ENCODE data around the gene DIP2A. TPM values are rescaled to one million over a fixed set of nuclear protein-coding genes. Genes with fewer than 3 reads are reported as not detected.

The DIP2A gene
- total and polyA plus RNA-seq, 2 experiments from 2014 or later = 18.5 to 36.3 TPM

- 0 out of 2 replicates have a peak, but pooled peaks cover 3% of the 10 kb centered on the region for H3K9me2 ChIP-seq (ENCODE audit: insufficient read depth)
- H3K4me3 ChIP-seq = no peak overlapping the region
- peaks cover 9% of the 10 kb centered on the region; the same call in 2 of the 3 replicates for H3K4me1 Mint-ChIP-seq
- no peaks in the 10 kb centered on the region for H3K36me3 Mint-ChIP-seq (ENCODE audit: low read depth)
- DNase-seq (ENCODE audit: low spot score) (no peak), ATAC-seq (no peak)
- H4K20me1 ChIP-seq (replicated peaks; ENCODE audit: insufficient read depth) = no peaks in the 10 kb centered on the region
- no peak overlapping the region for H3K27ac Mint-ChIP-seq
- no peaks in the 10 kb centered on the region for H3K79me2 ChIP-seq (replicated peaks; ENCODE audit: insufficient read depth)
- no peak overlapping the region for H2AFZ ChIP-seq
- H3K27me3 ChIP-seq (ENCODE audit: insufficient read depth) = no peaks in the 10 kb centered on the region
- H3K27me3 Mint-ChIP-seq (ENCODE audit: insufficient read depth, low read depth, poor library complexity) = peaks cover 5% of the 10 kb centered on the region
- H3K4me3 Mint-ChIP-seq = no peak overlapping the region
- TF ChIP-seq ZNF462 (CRISPR knock-in tag; IDR thresholded peaks at IDR 0.05) = no peak
- TF ChIP-seq, protein P1, sequence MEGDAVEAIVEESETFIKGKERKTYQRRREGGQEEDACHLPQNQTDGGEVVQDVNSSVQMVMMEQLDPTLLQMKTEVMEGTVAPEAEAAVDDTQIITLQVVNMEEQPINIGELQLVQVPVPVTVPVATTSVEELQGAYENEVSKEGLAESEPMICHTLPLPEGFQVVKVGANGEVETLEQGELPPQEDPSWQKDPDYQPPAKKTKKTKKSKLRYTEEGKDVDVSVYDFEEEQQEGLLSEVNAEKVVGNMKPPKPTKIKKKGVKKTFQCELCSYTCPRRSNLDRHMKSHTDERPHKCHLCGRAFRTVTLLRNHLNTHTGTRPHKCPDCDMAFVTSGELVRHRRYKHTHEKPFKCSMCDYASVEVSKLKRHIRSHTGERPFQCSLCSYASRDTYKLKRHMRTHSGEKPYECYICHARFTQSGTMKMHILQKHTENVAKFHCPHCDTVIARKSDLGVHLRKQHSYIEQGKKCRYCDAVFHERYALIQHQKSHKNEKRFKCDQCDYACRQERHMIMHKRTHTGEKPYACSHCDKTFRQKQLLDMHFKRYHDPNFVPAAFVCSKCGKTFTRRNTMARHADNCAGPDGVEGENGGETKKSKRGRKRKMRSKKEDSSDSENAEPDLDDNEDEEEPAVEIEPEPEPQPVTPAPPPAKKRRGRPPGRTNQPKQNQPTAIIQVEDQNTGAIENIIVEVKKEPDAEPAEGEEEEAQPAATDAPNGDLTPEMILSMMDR (conservative IDR thresholded peaks at IDR 0.05; ENCODE audit: low read depth in 2 of 2) = no peak
- no peak for TF ChIP-seq EZH2phosphoT487 (IDR thresholded peaks at IDR 0.05; ENCODE audit: unreplicated experiment)
- no peak for TF ChIP-seq ZNF331 (CRISPR knock-in tag; IDR thresholded peaks at IDR 0.05; ENCODE audit: low read depth)
- TF ChIP-seq JUNB (IDR thresholded peaks at IDR 0.05; ENCODE audit: unreplicated experiment) = no peak
- TF ChIP-seq REST (IDR thresholded peaks at IDR 0.05; ENCODE audit: unreplicated experiment) = no peak
- TF ChIP-seq, protein P2, sequence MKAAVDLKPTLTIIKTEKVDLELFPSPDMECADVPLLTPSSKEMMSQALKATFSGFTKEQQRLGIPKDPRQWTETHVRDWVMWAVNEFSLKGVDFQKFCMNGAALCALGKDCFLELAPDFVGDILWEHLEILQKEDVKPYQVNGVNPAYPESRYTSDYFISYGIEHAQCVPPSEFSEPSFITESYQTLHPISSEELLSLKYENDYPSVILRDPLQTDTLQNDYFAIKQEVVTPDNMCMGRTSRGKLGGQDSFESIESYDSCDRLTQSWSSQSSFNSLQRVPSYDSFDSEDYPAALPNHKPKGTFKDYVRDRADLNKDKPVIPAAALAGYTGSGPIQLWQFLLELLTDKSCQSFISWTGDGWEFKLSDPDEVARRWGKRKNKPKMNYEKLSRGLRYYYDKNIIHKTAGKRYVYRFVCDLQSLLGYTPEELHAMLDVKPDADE (IDR thresholded peaks at IDR 0.05) = no peak
- no peak for TF ChIP-seq CREB1 (CRISPR knock-in tag; IDR thresholded peaks at IDR 0.05; ENCODE audit: low read depth)
- TF ChIP-seq POLR2AphosphoS5 (IDR thresholded peaks at IDR 0.05; ENCODE audit: low read depth) = no peak
- TF ChIP-seq ZNF114 (CRISPR knock-in tag; IDR thresholded peaks at IDR 0.05) = no peak
- no peak for TF ChIP-seq NANOG (IDR thresholded peaks at IDR 0.05; ENCODE audit: borderline replicate concordance)
- no peak for TF ChIP-seq EZH2 (IDR thresholded peaks at IDR 0.05; ENCODE audit: low read depth, unreplicated experiment)
- TF ChIP-seq STAT1 (IDR thresholded peaks at IDR 0.05; ENCODE audit: unreplicated experiment) = no peak
- H3F3A ChIP-seq (replicated peaks; ENCODE audit: low read depth) = no peaks in the 10 kb centered on the region
- no peak overlapping the region for H3K4me2 ChIP-seq
- H3K36me3 ChIP-seq (ENCODE audit: insufficient read depth) = no peaks in the 10 kb centered on the region
- H3K9me3 Mint-ChIP-seq = no peaks in the 10 kb centered on the region
- peaks cover 2% of the 10 kb centered on the region for H3K4me1 ChIP-seq (ENCODE audit: insufficient read depth)
- H3K27ac ChIP-seq (ENCODE audit: low read depth) = no peak overlapping the region
Measured at GRCh38 chr21:46617267-46618051, 158.8 kb downstream of the DIP2A start.

All from GM23338 (cell line).